Muscle layer of colon (tissue), 2 donors: Measurements from ENCODE around the gene NFAT5.

ENCODE experiments used
- H3K27ac ChIP-seq: one replicate; pipeline ENCODE4 v1.7.0; 2013; ENCODE audit warnings: low read depth, mild to moderate bottlenecking, low read length, moderate library complexity
- H3K27me3 ChIP-seq, 2 donors: one replicate each; pipeline ENCODE4 v1.7.0; 2013; ENCODE audit warnings: low read length in 2 of 2, mild to moderate bottlenecking in 2 of 2; ENCODE audit not compliant: insufficient read depth in 2 of 2, control insufficient read depth in 1 of 2
- H3K36me3 ChIP-seq: one replicate; pipeline ENCODE4 v1.7.0; 2013; ENCODE audit warnings: mild to moderate bottlenecking, low read length; ENCODE audit not compliant: insufficient read depth
- H3K4me1 ChIP-seq: one replicate; pipeline ENCODE4 v1.7.0; 2013; ENCODE audit warnings: mild to moderate bottlenecking, low read length; ENCODE audit not compliant: insufficient read depth
- H3K4me3 ChIP-seq, 2 donors: one replicate each; pipeline ENCODE4 v1.7.0; 2013; ENCODE audit warnings: low read length in 2 of 2, low read depth in 1 of 2, mild to moderate bottlenecking in 1 of 2, moderate library complexity in 1 of 2
- H3K9ac ChIP-seq: one replicate; pipeline ENCODE4 v1.7.0; 2013; ENCODE audit warnings: low read length
- H3K9me3 ChIP-seq: one replicate; pipeline ENCODE4 v1.7.0; 2013; ENCODE audit warnings: mild to moderate bottlenecking, low read length
- donor health status: abdominal sarcoma.
- donor health status: Adenocarcinoma of cecum.

The NFAT5 gene

GRCh38 chr16:69660166-69660565 is 94.4 kb downstream of the NFAT5 start:
- H3K27ac ChIP-seq: no peak overlapping the region
- no peaks in the 10 kb centered on the region for H3K4me1 ChIP-seq
- no peak overlapping the region for H3K4me3 ChIP-seq
- H3K9ac ChIP-seq: no peak overlapping the region
- H3K9me3 ChIP-seq: no peaks in the 10 kb centered on the region
- H3K36me3 ChIP-seq: peaks cover 19% of the 10 kb centered on the region
- no peaks in the 10 kb centered on the region for H3K27me3 ChIP-seq

GRCh38 chr16:69662901-69663300 is 97.1 kb downstream of the NFAT5 start:
- Histone ChIP-seq H3K27me3 (no peaks in the 10 kb centered on the region), H3K27ac (no peak overlapping the region), H3K4me3 (no peak overlapping the region), H3K36me3 (peaks cover 11% of the 10 kb centered on the region), H3K9me3 (no peaks in the 10 kb centered on the region), H3K9ac (no peak overlapping the region), H3K4me1 (no peaks in the 10 kb centered on the region)

GRCh38 chr16:69663846-69664245 is 98.1 kb downstream of the NFAT5 start:
- Histone ChIP-seq H3K4me3 (no peak overlapping the region), H3K9ac (no peak overlapping the region), H3K27ac (no peak overlapping the region), H3K9me3 (no peaks in the 10 kb centered on the region), H3K27me3 (no peaks in the 10 kb centered on the region), H3K4me1 (no peaks in the 10 kb centered on the region), H3K36me3 (peaks cover 14% of the 10 kb centered on the region)

GRCh38 chr16:69669577-69669976 is 103.8 kb downstream of the NFAT5 start:
- H3K9me3 ChIP-seq: no peaks in the 10 kb centered on the region
- H3K4me3 ChIP-seq: no peak overlapping the region
- no peak overlapping the region for H3K27ac ChIP-seq
- H3K9ac ChIP-seq: no peak overlapping the region
- no peaks in the 10 kb centered on the region for H3K4me1 ChIP-seq
- H3K36me3 ChIP-seq: peaks cover 19% of the 10 kb centered on the region
- H3K27me3 ChIP-seq: no peaks in the 10 kb centered on the region

- Histone ChIP-seq H3K9me3 (no peaks in the 10 kb centered on the region), H3K36me3 (peaks cover 29% of the 10 kb centered on the region), H3K4me1 (no peaks in the 10 kb centered on the region), H3K4me3 (no peak overlapping the region), H3K27me3 (no peaks in the 10 kb centered on the region), H3K9ac (no peak overlapping the region), H3K27ac (no peak overlapping the region)
Measured at GRCh38 chr16:69672315-69672997, 106.7 kb downstream of the NFAT5 start.

GRCh38 chr16:69672998-69673713 is 107.4 kb downstream of the NFAT5 start:
- no peak overlapping the region for H3K9ac ChIP-seq
- H3K4me1 ChIP-seq: no peaks in the 10 kb centered on the region
- H3K27me3 ChIP-seq: no peaks in the 10 kb centered on the region
- H3K4me3 ChIP-seq: no peak overlapping the region
- H3K9me3 ChIP-seq: no peaks in the 10 kb centered on the region
- H3K27ac ChIP-seq: no peak overlapping the region
- H3K36me3 ChIP-seq: peaks cover 34% of the 10 kb centered on the region

GRCh38 chr16:69680358-69680757 is 114.6 kb downstream of the NFAT5 start:
- no peak overlapping the region for H3K4me3 ChIP-seq
- no peaks in the 10 kb centered on the region for H3K9me3 ChIP-seq
- peaks cover 24% of the 10 kb centered on the region for H3K36me3 ChIP-seq
- H3K9ac ChIP-seq: no peak overlapping the region
- no peak overlapping the region for H3K27ac ChIP-seq
- H3K27me3 ChIP-seq: no peaks in the 10 kb centered on the region
- no peaks in the 10 kb centered on the region for H3K4me1 ChIP-seq

- Histone ChIP-seq H3K9me3 (no peaks in the 10 kb centered on the region), H3K4me1 (no peaks in the 10 kb centered on the region), H3K9ac (no peak overlapping the region), H3K27ac (no peak overlapping the region), H3K4me3 (no peak overlapping the region), H3K36me3 (peaks cover 27% of the 10 kb centered on the region), H3K27me3 (no peaks in the 10 kb centered on the region)
Measured at GRCh38 chr16:69688589-69688988, 122.8 kb downstream of the NFAT5 start.

GRCh38 chr16:69691980-69692911 is 126.5 kb downstream of the NFAT5 start:
- no peak overlapping the region for H3K4me3 ChIP-seq
- H3K9me3 ChIP-seq: no peaks in the 10 kb centered on the region
- H3K27me3 ChIP-seq: no peaks in the 10 kb centered on the region
- no peaks in the 10 kb centered on the region for H3K4me1 ChIP-seq
- H3K9ac ChIP-seq: no peak overlapping the region
- peak overlapping the region; percentile 63 for H3K27ac ChIP-seq
- H3K36me3 ChIP-seq: peaks cover 29% of the 10 kb centered on the region

- Histone ChIP-seq H3K36me3 (peaks cover 29% of the 10 kb centered on the region), H3K9me3 (no peaks in the 10 kb centered on the region), H3K9ac (no peak overlapping the region), H3K27ac (no peak overlapping the region), H3K4me1 (no peaks in the 10 kb centered on the region), H3K4me3 (no peak overlapping the region), H3K27me3 (no peaks in the 10 kb centered on the region)
Measured at GRCh38 chr16:69693916-69694315, 128.2 kb downstream of the NFAT5 start.

GRCh38 chr16:69698404-69698803 is 132.6 kb downstream of the NFAT5 start:
- Histone ChIP-seq H3K4me1 (no peaks in the 10 kb centered on the region), H3K36me3 (peaks cover 12% of the 10 kb centered on the region), H3K27ac (no peak overlapping the region), H3K9me3 (no peaks in the 10 kb centered on the region), H3K9ac (no peak overlapping the region), H3K27me3 (no peaks in the 10 kb centered on the region), H3K4me3 (no peak overlapping the region)
